Heart right ventricle (tissue), 16 donors: Measurements from ENCODE around the gene CNTNAP1. TPM values are rescaled to one million over a fixed set of nuclear protein-coding genes. Genes with fewer than 3 reads are reported as not detected.
A peak's percentile ranks its signal among the peaks of the same experiment; 100 is the strongest.

Source experiments
- ATAC-seq, 8 donors: fragments of 200-7000 bp; cut with Tn5 transposase; one replicate each; pipeline ENCODE4 v1.9.1; 2020; ENCODE audit warnings: mild to moderate bottlenecking in 8 of 8, moderate library complexity in 8 of 8, moderate number of reproducible peaks in 1 of 8
- DNase-seq, 2 donors: peaks; one replicate each; pipeline ENCODE4 v3.0.0-alpha.2; 2020
- H3K27ac ChIP-seq, 10 donors: fragments of 200-600 bp; sonication (generic) in 2 of 10; one replicate each; pipeline versions ENCODE4 v1.5.0 to v1.8.0; 2020 to 2022; ENCODE audit warnings: mild to moderate bottlenecking in 3 of 10
- H3K27me3 ChIP-seq, 7 donors: fragments of 200-600 bp; one replicate each; pipeline ENCODE4 v1.8.0; 2021 to 2022; ENCODE audit warnings: mild to moderate bottlenecking in 2 of 7
- H3K36me3 ChIP-seq, 9 donors: fragments of 200-600 bp; sonication (generic) in 1 of 9; one replicate each; pipeline versions ENCODE4 v1.5.0 to v1.8.0; 2020 to 2022; ENCODE audit warnings: mild to moderate bottlenecking in 2 of 9
- H3K4me1 ChIP-seq, 9 donors: fragments of 200-600 bp; sonication (generic) in 1 of 9; one replicate each; pipeline versions ENCODE4 v1.5.0 to v1.8.0; 2020 to 2022; ENCODE audit warnings: mild to moderate bottlenecking in 4 of 9
- H3K4me3 ChIP-seq, 10 donors: fragments of 200-600 bp; sonication (generic) in 2 of 10; one replicate each; pipeline versions ENCODE4 v1.5.0 to v1.8.0; 2020 to 2022; ENCODE audit warnings: mild to moderate bottlenecking in 7 of 10, moderate library complexity in 2 of 10
- H3K9me3 ChIP-seq, 11 donors: fragments of 200-600 bp in 10 of 11; sonication (generic) in 2 of 11; one replicate each; pipeline versions ENCODE4 v1.5.0 to v1.8.0; 2013 to 2022; ENCODE audit warnings: mild to moderate bottlenecking in 2 of 11, control low read depth in 1 of 11, moderate library complexity in 1 of 11
- WGBS, 2 donors: extraction: QIAGEN DNeasy Blood & Tissue Kit; methylation state at CpG; one replicate each; pipeline ENCODE4 v1.1.7; 2013; ENCODE audit warnings: inconsistent platforms in 1 of 2; 5-methylcytosine and 5-hydroxymethylcytosine counted together
- intact Hi-C, 10 donors: fragments of 100-400 bp; cut with DNase I; formaldehyde crosslinking; loops; one replicate each; pipeline versions ENCODE4 v1.11.1 to v1.14.2; 2022
- polyA plus RNA-seq, 2 donors: library from polyadenylated mRNA; stranded (reverse); fragments of 200-250 nt; gene quantifications; one replicate each; pipeline ENCODE4 v1.2.3, GENCODE V29; 2013
- total RNA-seq, 10 donors: library from RNA; stranded (reverse); fragmentation: NEBNext Ultra II Directional in 3 of 10; extraction: Animal tissue kit (Norgen Biotek cat#: 25700) in 3 of 10; gene quantifications; one replicate each; pipeline versions ENCODE4 v1.2.1 to v1.2.4, GENCODE V29; 2021 to 2023
- TF ChIP-seq, protein P1 (sequence below), 9 donors: fragments of 200-600 bp; sonication (generic) in 2 of 9; IDR thresholded peaks; one replicate each; pipeline versions ENCODE4 v1.5.0 to v1.8.0; 2021 to 2022; ENCODE audit warnings: antibody characterized with exemption in 9 of 9, mild to moderate bottlenecking in 5 of 9, moderate library complexity in 1 of 9
- donor health status: Arrhythmogenic right ventricular cardiomyopathy.
- donor health status: ischemic (EF 13 %, LVEDD 7.1; RV severe dilation, severe dysfunction).
- donor health status: healthy with polysubstance abuse.
- donor health status: DM: no; HTN: yes; CAD: no.
- donor health status: DM: no; HTN: no; CAD: no.
- donor health status: ischemic (EF 25% LVEDD 6.9; RV normal size, moderate dysfunction).
- donor health status: ischemic (EF 25% LVEDD 5.7; RV mildly dilated, moderate dysfunction).
- donor health status: healthy.
- donor health status: DM: yes; HTN: yes; CAD: no.
- donor health status: Ischemic cardiomyopathy.
- donor health status: ischemic (EF 35%, LVEDD 5.7; RV mildly dilated, moderate dysfunction).
- donor health status: nonischemic (EF 11% LVEDD 7.7; RV severe dilation, severe dysfunction).
- donor health status: DM: yes; HTN: yes; CAD: no.
- donor health status: PGD.
- donor health status: ischemic (EF 29% LVEDD 5.4; RV normal size, mild dysfunction).
- donor health status: nonischemic (EF 23%, LVEDD 6.1; RV moderate dilation, normal function).

Gene CNTNAP1
- total and polyA plus RNA-seq, 12 donors = 2.2 to 28.3 (median 3.5) TPM

DNA sequence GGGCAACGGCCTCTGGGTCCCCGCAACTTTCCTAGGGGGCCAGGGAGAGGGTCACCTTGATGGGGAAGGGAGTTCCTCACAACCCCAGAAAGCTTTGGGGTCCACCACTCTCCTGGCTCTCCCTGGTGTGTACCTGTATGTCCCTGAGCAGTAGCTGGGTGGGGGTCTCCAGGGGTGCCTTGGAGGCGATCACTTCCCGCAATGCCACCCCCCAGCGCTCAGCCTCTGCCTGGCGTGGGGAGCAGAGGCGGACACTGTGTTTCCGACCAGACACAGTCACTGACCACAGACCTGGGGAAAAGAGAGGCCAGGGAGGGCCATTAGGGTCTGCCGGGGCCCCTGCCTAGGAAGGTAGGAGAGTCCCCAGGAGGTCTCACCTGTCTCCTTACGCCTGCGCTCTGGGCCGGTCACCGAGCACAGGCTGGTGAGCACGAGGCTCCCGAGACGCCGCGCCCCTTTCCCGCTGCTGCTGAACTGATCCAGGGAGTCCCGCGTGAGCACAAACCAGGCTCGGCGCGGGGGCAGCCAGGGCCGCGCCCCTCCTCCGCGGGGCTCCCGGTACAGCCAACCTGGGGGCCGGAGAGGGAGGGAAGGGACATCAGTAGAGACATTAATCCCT, 9.0 kb upstream of the CNTNAP1 start:
- H3K27me3 ChIP-seq = peaks cover 0 to 76% (median 0%) of the 10 kb centered on the region in 7 donors
- DNase-seq (no peak), ATAC-seq (no peak)
- peak overlapping the region; percentile 47 to 98 (median 95) for H3K27ac ChIP-seq
- peak overlapping the region in 9 of 10 donors; percentile 72 to 99 (median 93) for H3K4me3 ChIP-seq
- peaks cover 0 to 55% (median 30%) of the 10 kb centered on the region in 9 donors for H3K36me3 ChIP-seq
- WGBS, 2 donors = 54 to 58% methylated on average over 30 of the region's 30 CpGs
- H3K9me3 ChIP-seq = no peaks in the 10 kb centered on the region
- H3K4me1 ChIP-seq = peaks cover 20 to 70% (median 45%) of the 10 kb centered on the region in 9 donors
- intact Hi-C loops = no loop called here
- TF ChIP-seq, protein P1, sequence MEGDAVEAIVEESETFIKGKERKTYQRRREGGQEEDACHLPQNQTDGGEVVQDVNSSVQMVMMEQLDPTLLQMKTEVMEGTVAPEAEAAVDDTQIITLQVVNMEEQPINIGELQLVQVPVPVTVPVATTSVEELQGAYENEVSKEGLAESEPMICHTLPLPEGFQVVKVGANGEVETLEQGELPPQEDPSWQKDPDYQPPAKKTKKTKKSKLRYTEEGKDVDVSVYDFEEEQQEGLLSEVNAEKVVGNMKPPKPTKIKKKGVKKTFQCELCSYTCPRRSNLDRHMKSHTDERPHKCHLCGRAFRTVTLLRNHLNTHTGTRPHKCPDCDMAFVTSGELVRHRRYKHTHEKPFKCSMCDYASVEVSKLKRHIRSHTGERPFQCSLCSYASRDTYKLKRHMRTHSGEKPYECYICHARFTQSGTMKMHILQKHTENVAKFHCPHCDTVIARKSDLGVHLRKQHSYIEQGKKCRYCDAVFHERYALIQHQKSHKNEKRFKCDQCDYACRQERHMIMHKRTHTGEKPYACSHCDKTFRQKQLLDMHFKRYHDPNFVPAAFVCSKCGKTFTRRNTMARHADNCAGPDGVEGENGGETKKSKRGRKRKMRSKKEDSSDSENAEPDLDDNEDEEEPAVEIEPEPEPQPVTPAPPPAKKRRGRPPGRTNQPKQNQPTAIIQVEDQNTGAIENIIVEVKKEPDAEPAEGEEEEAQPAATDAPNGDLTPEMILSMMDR (IDR thresholded peaks at IDR 0.05) = no peak

- Histone ChIP-seq H3K36me3 (peaks cover 0 to 48% (median 30%) of the 10 kb centered on the region in 9 donors), H3K27me3 (peaks cover 0 to 74% (median 0%) of the 10 kb centered on the region in 7 donors), H3K4me1 (peaks cover 21 to 70% (median 45%) of the 10 kb centered on the region in 9 donors), H3K9me3 (no peaks in the 10 kb centered on the region), H3K4me3 (peak overlapping the region; percentile 72 to 99 (median 94)), H3K27ac (peak overlapping the region; percentile 47 to 98 (median 95))
- ATAC-seq (peak in 7 of 8 donors; percentile 7 to 18 (median 11)), DNase-seq (peak; percentile 81 to 82)
- intact Hi-C loops = no loop called here
- 17 to 22% methylated on average over 31 to 32 of the region's 32 CpGs for WGBS, 2 donors
- TF ChIP-seq, protein P1 (IDR thresholded peaks at IDR 0.05) = peak in 8 of 9 donors; percentile 7 to 67 (median 54)
Measured at GRCh38 chr17:42673885-42674754, 8.2 kb upstream of the CNTNAP1 start.

- Histone ChIP-seq H3K27me3 (peaks cover 0 to 67% (median 0%) of the 10 kb centered on the region in 7 donors), H3K36me3 (peaks cover 0 to 40% (median 29%) of the 10 kb centered on the region in 9 donors), H3K9me3 (no peaks in the 10 kb centered on the region), H3K4me3 (peak overlapping the region; percentile 72 to 99 (median 94)), H3K27ac (peak overlapping the region; percentile 70 to 98 (median 95)), H3K4me1 (peaks cover 27 to 77% (median 49%) of the 10 kb centered on the region in 9 donors)
- DNase-seq = peak in 1 of 2 donors; percentile 38
- intact Hi-C loops = loop anchor here in 6 of 10 donors (5.0 kb wide), 4 partner anchors 58 to 253 kb away; partner anchors contain the start of genes PSMC3IP (in 3 of the 6), RETREG3 (in 3 of the 6), TUBG1 (in 3 of the 6) and CAVIN1 (in 1 of the 6)
- TF ChIP-seq, protein P1 (IDR thresholded peaks at IDR 0.05) = no peak
- WGBS, 2 donors = 32 to 34% methylated on average over 9 of the region's 9 CpGs
- no peak for ATAC-seq
Measured at GRCh38 chr17:42674755-42675347, 7.5 kb upstream of the CNTNAP1 start.
